IMR-90 (cell line): ENCODE measurements around the gene HCN4. TPM values are rescaled to one million over a fixed set of nuclear protein-coding genes. Genes with fewer than 3 reads are reported as not detected.

Experiments used
- ATAC-seq: fragments of 200-7000 bp; cut with Tn5 transposase; 2 replicates; pipeline ENCODE4 v1.9.1; 2020; ENCODE audit warnings: low read depth, mild to moderate bottlenecking, moderate library complexity
- BruUV-seq: library from RNA; stranded (reverse); fragments of 400-500 nt; replicated peaks from 2 replicates; lab custom pipeline; 2021; lab: Mats Ljungman, UMichigan
- CTCF ChIA-PET: fragments of 300-600 bp; formaldehyde crosslinking; extraction: SDS; loops from one replicate; lab custom pipeline; 2021; ENCODE audit warnings: antibody characterized with exemption; lab: Yijun Ruan, JAX
- POLR2A ChIA-PET: fragments of 300-600 bp; sonication (Branson Sonifier 250); formaldehyde crosslinking; loops from one replicate; lab custom pipeline; 2022; ENCODE audit warnings: antibody characterized with exemption; ENCODE audit not compliant: unreplicated experiment; lab: Charles Lee
- DNase-seq: peaks from one replicate; pipeline ENCODE4 v3.0.0; 2013
- H2AFZ ChIP-seq: replicated peaks from 2 replicates; pipeline ENCODE3; 2013; ENCODE audit warnings: low read length, mild to moderate bottlenecking; ENCODE audit not compliant: poor library complexity
- H2AK5ac ChIP-seq: 2 replicates; pipeline ENCODE4 v1.6.1; 2013; ENCODE audit warnings: low read depth, low read length, inconsistent platforms
- H2AK9ac ChIP-seq: replicated peaks from 2 replicates; pipeline ENCODE3; 2013; ENCODE audit warnings: mild to moderate bottlenecking, low read depth, low read length, moderate library complexity; ENCODE audit not compliant: poor library complexity
- H2BK120ac ChIP-seq: 2 replicates; pipeline ENCODE4 v1.6.1; 2013; ENCODE audit warnings: low read depth, low read length, inconsistent platforms
- H2BK15ac ChIP-seq: 3 replicates; pipeline ENCODE4 v1.6.1; 2013; ENCODE audit warnings: low read depth, low read length, inconsistent platforms
- H2BK20ac ChIP-seq: 2 replicates; pipeline ENCODE4 v1.6.1; 2013; ENCODE audit warnings: low read depth, mild to moderate bottlenecking, inconsistent platforms, low read length, moderate library complexity
- H2BK5ac ChIP-seq: 2 replicates; pipeline ENCODE4 v1.6.1; 2013; ENCODE audit warnings: mild to moderate bottlenecking, low read depth, low read length, inconsistent platforms; ENCODE audit not compliant: poor library complexity, severe bottlenecking
- H3K14ac ChIP-seq: replicated peaks from 2 replicates; pipeline ENCODE4 v1.6.1; 2013; ENCODE audit warnings: low read depth, low read length, inconsistent platforms
- H3K18ac ChIP-seq: 2 replicates; pipeline ENCODE4 v1.6.1; 2013; ENCODE audit warnings: low read depth, low read length, control low read depth
- H3K23ac ChIP-seq: 2 replicates; pipeline ENCODE4 v1.6.1; 2013; ENCODE audit warnings: low read depth, low read length, inconsistent platforms
- H3K27ac ChIP-seq: 2 replicates; pipeline ENCODE4 v1.5.1; 2013; ENCODE audit warnings: mild to moderate bottlenecking, control low read depth, low read length; ENCODE audit not compliant: insufficient read depth
- H3K27me3 ChIP-seq: 2 replicates; pipeline ENCODE4 v1.6.1; 2013; ENCODE audit warnings: low read length; ENCODE audit not compliant: control insufficient read depth, insufficient read depth
- H3K36me3 ChIP-seq: 2 replicates; pipeline ENCODE4 v1.6.1; 2013; ENCODE audit warnings: low read length, mixed read lengths; ENCODE audit not compliant: control insufficient read depth, insufficient read depth
- H3K4ac ChIP-seq: 2 replicates; pipeline ENCODE4 v1.6.1; 2013; ENCODE audit warnings: low read depth, low read length, inconsistent platforms
- H3K4me1 ChIP-seq: 2 replicates; pipeline ENCODE4 v1.6.1; 2013; ENCODE audit warnings: low read length, mixed read lengths; ENCODE audit not compliant: control insufficient read depth, insufficient read depth
- H3K4me2 ChIP-seq: 2 replicates; pipeline ENCODE4 v1.6.1; 2013; ENCODE audit warnings: low read depth, mild to moderate bottlenecking, control low read depth, low read length, moderate library complexity
- H3K4me3 ChIP-seq: 2 replicates; pipeline ENCODE4 v1.5.1; 2013; ENCODE audit warnings: low read depth, mild to moderate bottlenecking, control low read depth, low read length, moderate library complexity; ENCODE audit not compliant: insufficient read depth
- H3K56ac ChIP-seq: 2 replicates; pipeline ENCODE4 v1.6.1; 2013; ENCODE audit warnings: low read length, inconsistent platforms; ENCODE audit not compliant: insufficient read depth; ENCODE audit errors: extremely low read depth
- H3K79me1 ChIP-seq, 2 experiments: 2 replicates each; pipeline ENCODE4 v1.6.1; 2013; ENCODE audit warnings: low read length in 2 of 2, inconsistent platforms in 1 of 2, low read depth in 1 of 2
- H3K9ac ChIP-seq: 2 replicates; pipeline ENCODE4 v1.6.1; 2013; ENCODE audit warnings: low read depth, low read length, control low read depth
- H3K9me1 ChIP-seq: 2 replicates; pipeline ENCODE4 v1.6.1; 2013; ENCODE audit warnings: low read length, inconsistent platforms; ENCODE audit not compliant: insufficient read depth
- H3K9me3 ChIP-seq: 2 replicates; pipeline ENCODE4 v1.6.1; 2013; ENCODE audit warnings: low read length; ENCODE audit not compliant: control insufficient read depth, insufficient read depth
- H4K20me1 ChIP-seq: 2 replicates; pipeline ENCODE4 v1.6.1; 2013; ENCODE audit warnings: low read length, inconsistent platforms; ENCODE audit not compliant: insufficient read depth
- H4K5ac ChIP-seq: 2 replicates; pipeline ENCODE4 v1.6.1; 2013; ENCODE audit warnings: mild to moderate bottlenecking, low read depth, low read length, control low read depth
- H4K8ac ChIP-seq, 2 experiments: 2 replicates each; pipeline ENCODE4 v1.6.1; 2013; ENCODE audit warnings: low read depth in 2 of 2, low read length in 2 of 2, control low read depth in 1 of 2, inconsistent platforms in 1 of 2
- H4K91ac ChIP-seq: 2 replicates; pipeline ENCODE4 v1.6.1; 2013; ENCODE audit warnings: low read depth, low read length, inconsistent platforms; ENCODE audit not compliant: insufficient read depth
- BHLHE40 ChIP-seq: fragments of 150-350 bp; IDR thresholded peaks from 2 replicates; pipeline ENCODE4 v1.6.1; 2016; ENCODE audit warnings: mild to moderate bottlenecking, low read depth, low read length
- CEBPB ChIP-seq: IDR thresholded peaks from 2 replicates; pipeline ENCODE4 v1.6.1; 2012; ENCODE audit warnings: low read depth, low read length, improper control_type of control experiment
- CHD1 ChIP-seq: IDR thresholded peaks from 2 replicates; pipeline ENCODE4 v1.6.1; 2012; ENCODE audit warnings: low read depth, low read length, improper control_type of control experiment
- ELK1 ChIP-seq: fragments of 150-350 bp; IDR thresholded peaks from 2 replicates; pipeline ENCODE4 v1.6.1; 2016; ENCODE audit warnings: low read depth, mild to moderate bottlenecking, low read length, moderate library complexity, borderline replicate concordance
- FOS ChIP-seq: fragments of 150-350 bp; IDR thresholded peaks from 2 replicates; pipeline ENCODE4 v1.6.1; 2016; ENCODE audit warnings: low read depth, low read length
- MAFK ChIP-seq: IDR thresholded peaks from 2 replicates; pipeline ENCODE4 v1.6.1; 2012; ENCODE audit warnings: low read depth, low read length, improper control_type of control experiment
- MXI1 ChIP-seq: IDR thresholded peaks from 2 replicates; pipeline ENCODE4 v1.6.1; 2012; ENCODE audit warnings: low read depth, mild to moderate bottlenecking, low read length, moderate library complexity, borderline replicate concordance
- POLR2A ChIP-seq: IDR thresholded peaks from 2 replicates; pipeline ENCODE4 v1.6.1; 2012; ENCODE audit warnings: mild to moderate bottlenecking, low read depth, low read length
- RAD21 ChIP-seq: IDR thresholded peaks from 2 replicates; pipeline ENCODE4 v1.6.1; 2012; ENCODE audit warnings: low read length, improper control_type of control experiment
- SMC3 ChIP-seq: fragments of 150-350 bp; IDR thresholded peaks from 2 replicates; pipeline ENCODE4 v1.6.1; 2016; ENCODE audit warnings: low read depth, mild to moderate bottlenecking, antibody characterized with exemption, low read length, moderate library complexity
- USF2 ChIP-seq: fragments of 150-350 bp; IDR thresholded peaks from 2 replicates; pipeline ENCODE4 v1.6.1; 2017; ENCODE audit warnings: mild to moderate bottlenecking, antibody characterized with exemption, low read length, low read depth
- WGBS, 2 experiments: methylation state at CpG; one replicate each; pipeline versions ENCODE4 v1.1.5 to v1.1.7; 2013; ENCODE audit warnings: missing lambda C conversion rate in 2 of 2; ENCODE audit not compliant: insufficient read length in 1 of 2; ENCODE audit errors: extremely low coverage in 2 of 2; 5-methylcytosine and 5-hydroxymethylcytosine counted together
- dilution Hi-C: fragments of 300-500 bp; cut with HindIII; formaldehyde crosslinking; loops from one replicate; pipeline ENCODE4 v1.14.3; 2018; ENCODE audit warnings: low sequenced_read_pairs; ENCODE audit not compliant: unreplicated experiment
- in situ Hi-C: fragments of 300-500 bp; cut with MboI; formaldehyde crosslinking; loops from 3 replicates; pipeline ENCODE4 v1.14.3; 2019; ENCODE audit warnings: low sequenced_read_pairs, inconsistent platforms, mixed read lengths
- intact Hi-C: fragments of 100-400 bp; cut with micrococcal nuclease; formaldehyde crosslinking; loops from 2 replicates; pipeline ENCODE4 v1.10.0; 2022
- polyA plus RNA-seq, 3 experiments: library from polyadenylated mRNA; depleted of rRNA; stranded (reverse); fragments of >200 nt; gene quantifications; 2 replicates each; pipeline ENCODE4 v1.2.3, GENCODE V29; 2012; ENCODE audit warnings: low replicate concordance in 1 of 3
- total RNA-seq: library from RNA; depleted of rRNA; stranded (reverse); fragments of >200 nt; gene quantifications from 2 replicates; pipeline ENCODE4 v1.2.3, GENCODE V29; 2012

Gene HCN4
- total and polyA plus RNA-seq, 2 of the 4 experiments (the other 2 are of a cell fraction), result not detected

- no CpG with 5 or more reads among the region's 1 CpG for WGBS, 2 experiments
- H2BK120ac ChIP-seq, result no peak overlapping the region
- dilution Hi-C loops (no loop called here), intact Hi-C loops (no loop called here), in situ Hi-C loops (no loop called here)
- H3K4me1 ChIP-seq, result no peaks in the 10 kb centered on the region
- H3K18ac ChIP-seq, result no peak overlapping the region
- no peak overlapping the region for H2BK5ac ChIP-seq
- H4K20me1 ChIP-seq, result no peaks in the 10 kb centered on the region; the same call in 1 of the 2 replicates
- H2BK15ac ChIP-seq, result no peak overlapping the region
- POLR2A ChIA-PET, result no interaction called here
- H3K56ac ChIP-seq, result no peak overlapping the region
- no peak overlapping the region for H2BK20ac ChIP-seq
- CTCF ChIA-PET, result no interaction called here
- no peak overlapping the region for H3K9ac ChIP-seq
- no peak overlapping the region for H3K14ac ChIP-seq
- H2AK9ac ChIP-seq, result no peak overlapping the region
- no peaks in the 10 kb centered on the region for H3K79me1 ChIP-seq
- no peak overlapping the region for H2AFZ ChIP-seq
- H2AK5ac ChIP-seq, result no peak overlapping the region
- H3K27me3 ChIP-seq, result peaks cover 69% of the 10 kb centered on the region
- TF ChIP-seq MXI1 (no peak), CHD1 (no peak), RAD21 (no peak), FOS (no peak), BHLHE40 (no peak), MAFK (no peak), ELK1 (no peak), CEBPB (no peak), POLR2A (no peak), USF2 (no peak), SMC3 (no peak)
- H3K9me3 ChIP-seq, result no peaks in the 10 kb centered on the region
- no peaks in the 10 kb centered on the region for H3K9me1 ChIP-seq
- no peak for DNase-seq
- H3K36me3 ChIP-seq, result no peaks in the 10 kb centered on the region
- no TSS peak for BruUV-seq
- no peak overlapping the region for H4K5ac ChIP-seq
- no peak overlapping the region for H3K4me2 ChIP-seq
- H3K4me3 ChIP-seq, result no peak overlapping the region
- no peak overlapping the region for H3K23ac ChIP-seq
- no peak overlapping the region for H3K4ac ChIP-seq
- H4K8ac ChIP-seq, result no peak overlapping the region
- no peak overlapping the region for H4K91ac ChIP-seq
- ATAC-seq, result no peak
- H3K27ac ChIP-seq, result no peak overlapping the region
Observed at GRCh38 chr15:73373221-73373620, 4.5 kb upstream of the HCN4 start.
